ENCODE data around the gene SLC39A3. TPM values are rescaled to one million over a fixed set of nuclear protein-coding genes. Genes with fewer than 3 reads are reported as not detected.

SLC39A3 gene
- total RNA-seq, 1 experiment from 2014 or later = 87.4 TPM

DNA sequence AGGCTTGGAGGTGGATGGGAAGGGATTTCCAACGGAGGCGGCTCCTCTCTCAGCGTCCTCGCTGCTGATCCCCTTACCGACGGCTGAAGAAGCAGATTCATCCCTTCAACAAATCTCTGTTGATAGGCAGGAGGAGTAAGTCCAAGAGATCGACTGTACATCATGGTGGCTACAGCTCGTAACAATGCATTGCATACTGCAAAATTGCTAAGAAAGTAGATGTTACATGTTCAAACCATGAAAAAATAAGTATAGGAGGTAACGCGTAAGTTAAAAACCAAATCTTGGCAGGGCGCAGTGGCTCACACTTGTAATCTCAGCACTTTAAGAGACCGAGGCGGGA is 468 bp upstream of the SLC39A3 start:
- Histone ChIP-seq H3F3A (ENCODE audit: low read length, unreplicated experiment) (no peaks in the 10 kb centered on the region), H3K36me3 (ENCODE audit: low read depth, low read length) (peaks cover 12% of the 10 kb centered on the region), H3K4me2 (ENCODE audit: low read length) (no peak overlapping the region), H3K4me1 (ENCODE audit: insufficient read depth, low read length) (no peaks in the 10 kb centered on the region), H3K9me2 (replicated peaks; ENCODE audit: low read length) (no peaks in the 10 kb centered on the region), H3K9me3 (ENCODE audit: low read length) (no peaks in the 10 kb centered on the region), H3K79me2 (ENCODE audit: low read length) (peaks cover 6% of the 10 kb centered on the region), H4K20me1 (ENCODE audit: low read length) (no peaks in the 10 kb centered on the region), H3K9ac (ENCODE audit: low read length) (no peak overlapping the region), H3K4me3 (ENCODE audit: low read length) (no peak overlapping the region), H2AFZ (ENCODE audit: low read length) (0 out of 2 replicates have a peak overlapping the region, but pooled peaks have one; percentile 40), H3K27me3 (ENCODE audit: low read length) (0 out of 2 replicates have a peak, but pooled peaks cover 4% of the 10 kb centered on the region), H3K27ac (ENCODE audit: low read length) (no peak overlapping the region)
- ATAC-seq = no peak
- BruUV-seq (replicated peaks) = no TSS peak
- intact Hi-C loops (cut with micrococcal nuclease) = no loop called here
- no peak for DNase-seq
- POLR2A ChIA-PET (ENCODE audit: unreplicated experiment) = no interaction called here
- CTCF ChIA-PET = no interaction called here
- TF ChIP-seq, protein P1, sequence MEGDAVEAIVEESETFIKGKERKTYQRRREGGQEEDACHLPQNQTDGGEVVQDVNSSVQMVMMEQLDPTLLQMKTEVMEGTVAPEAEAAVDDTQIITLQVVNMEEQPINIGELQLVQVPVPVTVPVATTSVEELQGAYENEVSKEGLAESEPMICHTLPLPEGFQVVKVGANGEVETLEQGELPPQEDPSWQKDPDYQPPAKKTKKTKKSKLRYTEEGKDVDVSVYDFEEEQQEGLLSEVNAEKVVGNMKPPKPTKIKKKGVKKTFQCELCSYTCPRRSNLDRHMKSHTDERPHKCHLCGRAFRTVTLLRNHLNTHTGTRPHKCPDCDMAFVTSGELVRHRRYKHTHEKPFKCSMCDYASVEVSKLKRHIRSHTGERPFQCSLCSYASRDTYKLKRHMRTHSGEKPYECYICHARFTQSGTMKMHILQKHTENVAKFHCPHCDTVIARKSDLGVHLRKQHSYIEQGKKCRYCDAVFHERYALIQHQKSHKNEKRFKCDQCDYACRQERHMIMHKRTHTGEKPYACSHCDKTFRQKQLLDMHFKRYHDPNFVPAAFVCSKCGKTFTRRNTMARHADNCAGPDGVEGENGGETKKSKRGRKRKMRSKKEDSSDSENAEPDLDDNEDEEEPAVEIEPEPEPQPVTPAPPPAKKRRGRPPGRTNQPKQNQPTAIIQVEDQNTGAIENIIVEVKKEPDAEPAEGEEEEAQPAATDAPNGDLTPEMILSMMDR (conservative IDR thresholded peaks at IDR 0.05; ENCODE audit: low read depth, low read length) = no peak
- TF ChIP-seq EZH2 (IDR thresholded peaks at IDR 0.05; ENCODE audit: low read length, unreplicated experiment) (no peak), EZH2phosphoT487 (IDR thresholded peaks at IDR 0.05; ENCODE audit: borderline replicate concordance, low read length) (no peak)

DNA sequence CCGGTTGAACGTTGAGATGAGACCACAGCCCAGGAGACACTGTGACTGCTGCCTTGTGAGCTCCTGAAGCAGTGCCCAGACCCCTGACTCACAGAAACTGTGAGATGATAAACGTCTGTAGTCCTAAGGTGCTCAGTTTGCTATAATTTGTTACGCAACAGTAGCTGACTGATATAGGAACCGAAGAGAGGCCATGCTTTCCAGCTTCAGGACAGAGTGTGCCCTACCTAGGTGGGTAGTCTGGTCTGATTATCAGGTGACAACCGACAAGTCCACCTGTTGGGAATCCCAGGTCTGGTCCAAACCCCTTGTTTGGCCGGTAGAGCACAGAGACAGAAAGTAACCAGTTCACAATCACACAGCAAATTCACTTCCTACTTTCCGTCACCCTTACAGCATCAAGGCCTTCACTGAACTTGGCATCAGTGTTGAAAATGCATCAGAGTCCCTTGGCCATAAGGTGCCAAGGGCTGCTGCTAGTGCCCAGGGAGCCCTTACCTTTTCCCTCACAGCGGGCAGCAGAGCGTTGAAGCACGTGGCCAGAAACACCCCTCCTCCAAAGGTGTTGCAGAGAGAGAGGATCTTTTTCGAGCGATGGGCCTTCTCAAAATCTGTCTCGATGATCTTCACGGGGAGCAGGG is 3.1 kb downstream of the SLC39A3 start:
- Histone ChIP-seq H3K36me3 (ENCODE audit: low read depth, low read length) (peaks cover 12% of the 10 kb centered on the region), H3K27me3 (ENCODE audit: low read length) (no peaks in the 10 kb centered on the region), H3K4me1 (ENCODE audit: insufficient read depth, low read length) (no peaks in the 10 kb centered on the region), H3K79me2 (ENCODE audit: low read length) (peaks cover 6% of the 10 kb centered on the region), H3K9me3 (ENCODE audit: low read length) (no peaks in the 10 kb centered on the region), H3K4me3 (ENCODE audit: low read length) (no peak overlapping the region), H3K27ac (ENCODE audit: low read length) (no peak overlapping the region), H3K9ac (ENCODE audit: low read length) (no peak overlapping the region), H2AFZ (ENCODE audit: low read length) (no peak overlapping the region), H4K20me1 (ENCODE audit: low read length) (no peaks in the 10 kb centered on the region), H3F3A (ENCODE audit: low read length, unreplicated experiment) (no peaks in the 10 kb centered on the region), H3K4me2 (ENCODE audit: low read length) (no peak overlapping the region), H3K9me2 (replicated peaks; ENCODE audit: low read length) (no peaks in the 10 kb centered on the region)
- DNase-seq (no peak), ATAC-seq (no peak)
- CTCF ChIA-PET = no interaction called here
- no peak for TF ChIP-seq EZH2 (IDR thresholded peaks at IDR 0.05; ENCODE audit: low read length, unreplicated experiment)
- TF ChIP-seq EZH2phosphoT487 (IDR thresholded peaks at IDR 0.05; ENCODE audit: borderline replicate concordance, low read length) = no peak
- TF ChIP-seq, protein P1 (conservative IDR thresholded peaks at IDR 0.05; ENCODE audit: low read depth, low read length) = no peak
- BruUV-seq (replicated peaks) = no TSS peak
- intact Hi-C loops (cut with micrococcal nuclease) = no loop called here
- POLR2A ChIA-PET (ENCODE audit: unreplicated experiment) = no interaction called here

DNA sequence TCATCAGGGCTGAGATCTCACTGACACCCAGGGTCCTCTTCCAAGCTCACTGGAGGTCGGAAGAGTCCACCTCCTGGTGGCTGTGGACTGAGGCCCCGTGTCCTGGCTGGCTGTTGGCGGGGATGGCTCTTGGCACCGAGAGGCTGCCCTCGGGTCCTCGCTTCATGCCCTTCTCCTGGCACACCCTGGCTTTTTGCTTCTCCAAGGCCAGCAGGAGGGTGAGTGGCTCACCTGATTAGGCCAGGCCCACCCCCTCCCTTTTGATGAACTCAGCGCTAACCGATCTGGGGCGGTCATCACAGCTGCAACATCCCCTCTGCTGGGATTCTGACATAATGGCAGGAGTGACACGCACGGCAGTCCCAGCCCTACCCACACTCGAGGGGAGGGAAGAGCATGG is 4.4 kb downstream of the SLC39A3 start:
- DNase-seq (no peak), ATAC-seq (no peak)
- H3K9me3 ChIP-seq (ENCODE audit: low read length) = no peaks in the 10 kb centered on the region
- no peak overlapping the region for H3K9ac ChIP-seq (ENCODE audit: low read length)
- H3K36me3 ChIP-seq (ENCODE audit: low read depth, low read length) = peaks cover 12% of the 10 kb centered on the region
- ChIA-PET CTCF (no interaction called here), POLR2A (ENCODE audit: unreplicated experiment) (interaction anchor here (1.0 kb wide), 1 partner anchor 69 kb away, joined by 5 read pairs; no protein-coding TSS in a partner anchor)
- H3K27me3 ChIP-seq (ENCODE audit: low read length) = no peaks in the 10 kb centered on the region
- intact Hi-C loops (cut with micrococcal nuclease) = no loop called here
- H3K79me2 ChIP-seq (ENCODE audit: low read length) = peaks cover 6% of the 10 kb centered on the region
- H3K4me3 ChIP-seq (ENCODE audit: low read length) = no peak overlapping the region
- H3K4me2 ChIP-seq (ENCODE audit: low read length) = no peak overlapping the region
- H4K20me1 ChIP-seq (ENCODE audit: low read length) = no peaks in the 10 kb centered on the region
- TF ChIP-seq EZH2phosphoT487 (IDR thresholded peaks at IDR 0.05; ENCODE audit: borderline replicate concordance, low read length) (no peak), EZH2 (IDR thresholded peaks at IDR 0.05; ENCODE audit: low read length, unreplicated experiment) (no peak)
- TF ChIP-seq, protein P1 (conservative IDR thresholded peaks at IDR 0.05; ENCODE audit: low read depth, low read length) = no peak
- H3K27ac ChIP-seq (ENCODE audit: low read length) = no peak overlapping the region
- H3K4me1 ChIP-seq (ENCODE audit: insufficient read depth, low read length) = no peaks in the 10 kb centered on the region
- no peaks in the 10 kb centered on the region for H3K9me2 ChIP-seq (replicated peaks; ENCODE audit: low read length)
- H2AFZ ChIP-seq (ENCODE audit: low read length) = no peak overlapping the region
- no peaks in the 10 kb centered on the region for H3F3A ChIP-seq (ENCODE audit: low read length, unreplicated experiment)
- BruUV-seq (replicated peaks) = no TSS peak
